ENCODE results near the gene ALOX15B. TPM values are rescaled to one million over a fixed set of nuclear protein-coding genes. Genes with fewer than 3 reads are reported as not detected.

Gene ALOX15B
- total and polyA plus RNA-seq, 4 donors = 0.16 to 1.0 (median 0.56) TPM

DNA sequence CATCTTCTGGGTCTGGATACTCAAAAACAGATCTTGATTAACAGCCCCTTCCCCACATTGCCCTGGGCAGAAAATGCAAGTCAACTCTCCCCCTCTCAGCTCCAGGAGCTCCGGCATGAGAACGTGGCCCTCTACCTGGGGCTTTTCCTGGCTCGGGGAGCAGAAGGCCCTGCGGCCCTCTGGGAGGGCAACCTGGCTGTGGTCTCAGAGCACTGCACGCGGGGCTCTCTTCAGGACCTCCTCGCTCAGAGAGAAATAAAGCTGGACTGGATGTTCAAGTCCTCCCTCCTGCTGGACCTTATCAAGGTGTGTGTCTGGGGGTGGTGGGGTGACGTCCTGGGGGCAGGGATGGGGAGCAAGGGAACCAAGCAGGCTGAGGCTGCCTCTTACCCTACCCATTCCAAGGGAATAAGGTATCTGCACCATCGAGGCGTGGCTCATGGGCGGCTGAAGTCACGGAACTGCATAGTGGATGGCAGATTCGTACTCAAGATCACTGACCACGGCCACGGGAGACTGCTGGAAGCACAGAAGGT lies 26.7 kb upstream of the ALOX15B start:
- Histone ChIP-seq H3K27me3 (ENCODE audit: control insufficient read depth in 4 of 4, insufficient read depth in 4 of 4, low read length in 3 of 4) (peaks cover 0 to 6% (median 0%) of the 10 kb centered on the region in 4 donors), H3K4me3 (ENCODE audit: low read depth in 1 of 3, low read length in 3 of 3) (no peak overlapping the region), H3K36me3 (ENCODE audit: control insufficient read depth in 4 of 4, insufficient read depth in 3 of 4, low read depth in 1 of 4, low read length in 3 of 4) (no peaks in the 10 kb centered on the region), H3K9me3 (ENCODE audit: control insufficient read depth in 4 of 4, low read length in 3 of 4) (no peaks in the 10 kb centered on the region), H3K9ac (ENCODE audit: low read depth in 1 of 2, low read length in 2 of 2) (no peak overlapping the region), H3K4me1 (ENCODE audit: control insufficient read depth in 4 of 4, insufficient read depth in 4 of 4, low read length in 3 of 4) (peaks cover 5 to 15% (median 9%) of the 10 kb centered on the region in 4 donors), H3K27ac (ENCODE audit: low read depth in 1 of 2, low read length in 2 of 2) (no peak overlapping the region)
- no peak for DNase-seq (ENCODE audit: low spot score)
- WGBS = 80% methylated on average over 15 of the region's 15 CpGs
- TF ChIP-seq FOXA2 (IDR thresholded peaks at IDR 0.05) (no peak), RAD21 (IDR thresholded peaks at IDR 0.05) (no peak), YY1 (IDR thresholded peaks at IDR 0.05) (no peak), GABPA (IDR thresholded peaks at IDR 0.05 in 1 of 2, conservative IDR thresholded peaks at IDR 0.05 in 1 of 2) (no peak)
- TF ChIP-seq, protein P1, sequence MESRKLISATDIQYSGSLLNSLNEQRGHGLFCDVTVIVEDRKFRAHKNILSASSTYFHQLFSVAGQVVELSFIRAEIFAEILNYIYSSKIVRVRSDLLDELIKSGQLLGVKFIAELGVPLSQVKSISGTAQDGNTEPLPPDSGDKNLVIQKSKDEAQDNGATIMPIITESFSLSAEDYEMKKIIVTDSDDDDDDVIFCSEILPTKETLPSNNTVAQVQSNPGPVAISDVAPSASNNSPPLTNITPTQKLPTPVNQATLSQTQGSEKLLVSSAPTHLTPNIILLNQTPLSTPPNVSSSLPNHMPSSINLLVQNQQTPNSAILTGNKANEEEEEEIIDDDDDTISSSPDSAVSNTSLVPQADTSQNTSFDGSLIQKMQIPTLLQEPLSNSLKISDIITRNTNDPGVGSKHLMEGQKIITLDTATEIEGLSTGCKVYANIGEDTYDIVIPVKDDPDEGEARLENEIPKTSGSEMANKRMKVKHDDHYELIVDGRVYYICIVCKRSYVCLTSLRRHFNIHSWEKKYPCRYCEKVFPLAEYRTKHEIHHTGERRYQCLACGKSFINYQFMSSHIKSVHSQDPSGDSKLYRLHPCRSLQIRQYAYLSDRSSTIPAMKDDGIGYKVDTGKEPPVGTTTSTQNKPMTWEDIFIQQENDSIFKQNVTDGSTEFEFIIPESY (IDR thresholded peaks at IDR 0.05) = no peak

GRCh38 chr17:8012996-8013640 lies 25.7 kb upstream of the ALOX15B start:
- 86% methylated on average over 17 of the region's 17 CpGs for WGBS
- Histone ChIP-seq H3K4me1 (ENCODE audit: control insufficient read depth in 4 of 4, insufficient read depth in 4 of 4, low read length in 3 of 4) (peaks cover 8 to 25% (median 16%) of the 10 kb centered on the region in 4 donors), H3K4me3 (ENCODE audit: low read depth in 1 of 3, low read length in 3 of 3) (no peak overlapping the region), H3K27me3 (ENCODE audit: control insufficient read depth in 4 of 4, insufficient read depth in 4 of 4, low read length in 3 of 4) (peaks cover 0 to 2% (median 0%) of the 10 kb centered on the region in 4 donors), H3K27ac (ENCODE audit: low read depth in 1 of 2, low read length in 2 of 2) (no peak overlapping the region), H3K9ac (ENCODE audit: low read depth in 1 of 2, low read length in 2 of 2) (no peak overlapping the region), H3K9me3 (ENCODE audit: control insufficient read depth in 4 of 4, low read length in 3 of 4) (no peaks in the 10 kb centered on the region), H3K36me3 (ENCODE audit: control insufficient read depth in 4 of 4, insufficient read depth in 3 of 4, low read depth in 1 of 4, low read length in 3 of 4) (no peaks in the 10 kb centered on the region)
- DNase-seq (ENCODE audit: low spot score) = no peak
- TF ChIP-seq CTCF (IDR thresholded peaks at IDR 0.05; ENCODE audit: low read depth, low read length, missing input control) (no peak), FOXA2 (IDR thresholded peaks at IDR 0.05) (no peak), RXRA (IDR thresholded peaks at IDR 0.05) (no peak), RAD21 (IDR thresholded peaks at IDR 0.05) (no peak), EGR1 (IDR thresholded peaks at IDR 0.05; ENCODE audit: low read depth in 2 of 2) (no peak), YY1 (IDR thresholded peaks at IDR 0.05) (no peak), GABPA (IDR thresholded peaks at IDR 0.05 in 1 of 2, conservative IDR thresholded peaks at IDR 0.05 in 1 of 2) (no peak), SP1 (IDR thresholded peaks at IDR 0.05) (no peak), REST (IDR thresholded peaks at IDR 0.05) (no peak)
- TF ChIP-seq, protein P1 (IDR thresholded peaks at IDR 0.05) = no peak

All from liver (tissue), 9 donors.